GM12878 (cell line): Measurements from ENCODE around the gene EIF4B. TPM values are rescaled to one million over a fixed set of nuclear protein-coding genes. Genes with fewer than 3 reads are reported as not detected.

Experiments
- ETV6 ChIP-seq, 2 experiments: fragments of 450-650 bp in 1 of 2; IDR thresholded peaks in 1 of 2; conservative IDR thresholded peaks in 1 of 2; 2 replicates each; pipeline ENCODE4 v1.6.1; 2014; ENCODE audit warnings: antibody characterized with exemption in 1 of 2, borderline replicate concordance in 1 of 2, low read depth in 1 of 2, mild to moderate bottlenecking in 1 of 2, moderate library complexity in 1 of 2
- RELA ChIP-seq: fragments of 450-650 bp; IDR thresholded peaks from 2 replicates; pipeline ENCODE4 v1.8.0; 2014; ENCODE audit warnings: borderline replicate concordance; ENCODE audit not compliant: partially characterized antibody
- SP1 ChIP-seq: IDR thresholded peaks from one replicate; pipeline ENCODE4 v1.6.1; 2011; ENCODE audit warnings: low read depth, low read length
- STAT3 ChIP-seq: IDR thresholded peaks from 2 replicates; pipeline ENCODE4 v1.6.1; 2011; ENCODE audit warnings: low read depth, low read length, improper control_type of control experiment
- TBL1XR1 ChIP-seq: IDR thresholded peaks from 2 replicates; pipeline ENCODE4 v1.6.1; 2012; ENCODE audit warnings: low read depth, low read length, improper control_type of control experiment
- TCF12 ChIP-seq: IDR thresholded peaks from 2 replicates; pipeline ENCODE4 v1.6.1; 2011; ENCODE audit warnings: low read depth, mild to moderate bottlenecking, low read length
- TCF7 ChIP-seq: IDR thresholded peaks from 2 replicates; pipeline ENCODE4 v1.6.1; 2014; ENCODE audit warnings: antibody characterized with exemption, borderline replicate concordance
- YY1 ChIP-seq: IDR thresholded peaks from 2 replicates; pipeline ENCODE4 v1.6.1; 2011; ENCODE audit warnings: low read depth, mild to moderate bottlenecking, low read length
- ZBTB33 ChIP-seq: fragments of 450-650 bp; IDR thresholded peaks from 2 replicates; pipeline ENCODE4 v1.6.1; 2017; ENCODE audit warnings: mild to moderate bottlenecking
- ZZZ3 ChIP-seq: IDR thresholded peaks from 2 replicates; pipeline ENCODE4 v1.6.1; 2011; ENCODE audit warnings: low read depth; ENCODE audit not compliant: control insufficient read depth, insufficient read length
- polyA plus RNA-seq, 11 experiments: library from polyadenylated mRNA; depleted of rRNA in 4 of 11; unstranded in 6 of 11; stranded (reverse) in 5 of 11; fragments of >200 nt; fragmentation: Nextera tagmentation in 4 of 11; fragmentation: Illumina TruSeq in 1 of 11; extraction: Ambion mirVana in 4 of 11; extraction: Trizol in 1 of 11; gene quantifications; 1 replicate in 1 of 11; 2 replicates in 10 of 11; pipeline versions ENCODE4 v1.2.1 to v1.2.3, GENCODE V29; 2011 to 2016; ENCODE audit warnings: inconsistent platforms in 2 of 11, missing spikeins in 2 of 11, low read depth in 1 of 11
- total RNA-seq, 4 experiments: library from RNA; depleted of rRNA in 3 of 4; stranded (reverse); fragments of >200 nt in 3 of 4; fragmentation: Illumina TruSeq in 1 of 4; extraction: Trizol in 1 of 4; gene quantifications; 2 replicates each; pipeline versions ENCODE4 v1.2.1 to v1.2.3, GENCODE V29; 2013 to 2021
- TF ChIP-seq, protein P1 (sequence below): IDR thresholded peaks from 2 replicates; pipeline ENCODE4 v1.6.1; 2011; ENCODE audit warnings: borderline replicate concordance, low read depth, mild to moderate bottlenecking, moderate library complexity, low read length; ENCODE audit not compliant: insufficient read depth, poor library complexity, severe bottlenecking
- TF ChIP-seq, protein P2 (sequence below): fragments of 150-350 bp; IDR thresholded peaks from 2 replicates; pipeline ENCODE4 v1.6.1; 2016; ENCODE audit warnings: low read depth, low read length

The EIF4B gene
- total and polyA plus RNA-seq, 10 of the 15 experiments (the other 5 are each of a cell fraction or from before 2014, with no cell fraction given), result 123 to 752 (median 431) TPM

DNA sequence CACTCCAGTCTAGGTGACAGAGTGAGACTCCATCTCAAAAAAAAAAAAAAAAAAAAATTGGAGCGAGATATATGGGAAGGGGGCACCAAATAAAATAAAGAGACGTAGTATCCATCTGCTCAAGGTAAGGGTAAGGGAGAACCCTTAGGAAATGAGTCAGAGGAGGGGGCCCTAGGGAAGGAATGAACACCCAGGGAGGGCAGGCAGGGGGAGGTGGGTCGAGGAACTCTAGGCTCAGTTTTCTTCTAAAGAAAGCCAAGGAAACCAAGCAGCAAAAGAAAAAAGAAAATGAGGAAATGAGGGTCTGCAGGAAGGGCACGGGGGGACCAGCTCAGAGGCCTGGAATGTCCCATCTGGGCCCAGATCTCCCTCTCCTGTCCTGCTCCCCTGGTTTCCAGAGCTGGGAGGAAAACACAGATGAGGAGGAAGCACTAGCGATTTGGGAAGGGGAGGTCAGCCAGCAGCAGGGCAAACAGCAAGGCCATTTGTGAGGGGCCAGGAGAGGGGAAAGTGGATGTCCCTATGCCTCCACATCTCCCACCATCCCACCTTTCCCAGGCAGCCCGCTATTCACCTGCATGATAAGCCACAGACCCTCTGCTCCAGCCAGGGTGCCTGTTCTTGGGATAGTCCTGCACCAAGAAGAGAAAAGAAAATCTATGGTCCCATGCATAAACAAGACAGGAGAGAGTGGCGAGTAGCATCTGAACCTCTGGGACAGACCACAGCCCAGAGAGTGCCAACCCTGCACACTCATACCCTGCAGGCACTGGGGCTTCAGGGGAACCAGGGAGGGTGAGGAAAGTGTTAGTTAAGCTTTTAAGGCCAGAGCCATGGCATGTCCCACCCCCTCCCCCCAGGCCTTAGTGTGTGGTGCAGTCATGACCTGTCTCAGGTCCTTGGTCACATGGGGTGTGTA, 61.1 kb downstream of the EIF4B start (continued):
- TF ChIP-seq, protein P1, sequence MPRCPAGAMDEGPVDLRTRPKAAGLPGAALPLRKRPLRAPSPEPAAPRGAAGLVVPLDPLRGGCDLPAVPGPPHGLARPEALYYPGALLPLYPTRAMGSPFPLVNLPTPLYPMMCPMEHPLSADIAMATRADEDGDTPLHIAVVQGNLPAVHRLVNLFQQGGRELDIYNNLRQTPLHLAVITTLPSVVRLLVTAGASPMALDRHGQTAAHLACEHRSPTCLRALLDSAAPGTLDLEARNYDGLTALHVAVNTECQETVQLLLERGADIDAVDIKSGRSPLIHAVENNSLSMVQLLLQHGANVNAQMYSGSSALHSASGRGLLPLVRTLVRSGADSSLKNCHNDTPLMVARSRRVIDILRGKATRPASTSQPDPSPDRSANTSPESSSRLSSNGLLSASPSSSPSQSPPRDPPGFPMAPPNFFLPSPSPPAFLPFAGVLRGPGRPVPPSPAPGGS, result no peak
- TF ChIP-seq RELA (no peak), ZBTB33 (no peak), TCF12 (no peak), SP1 (no peak), ETV6 (conservative IDR thresholded peaks at IDR 0.05 in 1 of 2, IDR thresholded peaks at IDR 0.05 in 1 of 2; ENCODE audit: borderline replicate concordance in 1 of 2, low read depth in 1 of 2) (no peak), ZZZ3 (no peak), STAT3 (no peak), YY1 (no peak), TBL1XR1 (no peak), TCF7 (no peak)
- TF ChIP-seq, protein P2, sequence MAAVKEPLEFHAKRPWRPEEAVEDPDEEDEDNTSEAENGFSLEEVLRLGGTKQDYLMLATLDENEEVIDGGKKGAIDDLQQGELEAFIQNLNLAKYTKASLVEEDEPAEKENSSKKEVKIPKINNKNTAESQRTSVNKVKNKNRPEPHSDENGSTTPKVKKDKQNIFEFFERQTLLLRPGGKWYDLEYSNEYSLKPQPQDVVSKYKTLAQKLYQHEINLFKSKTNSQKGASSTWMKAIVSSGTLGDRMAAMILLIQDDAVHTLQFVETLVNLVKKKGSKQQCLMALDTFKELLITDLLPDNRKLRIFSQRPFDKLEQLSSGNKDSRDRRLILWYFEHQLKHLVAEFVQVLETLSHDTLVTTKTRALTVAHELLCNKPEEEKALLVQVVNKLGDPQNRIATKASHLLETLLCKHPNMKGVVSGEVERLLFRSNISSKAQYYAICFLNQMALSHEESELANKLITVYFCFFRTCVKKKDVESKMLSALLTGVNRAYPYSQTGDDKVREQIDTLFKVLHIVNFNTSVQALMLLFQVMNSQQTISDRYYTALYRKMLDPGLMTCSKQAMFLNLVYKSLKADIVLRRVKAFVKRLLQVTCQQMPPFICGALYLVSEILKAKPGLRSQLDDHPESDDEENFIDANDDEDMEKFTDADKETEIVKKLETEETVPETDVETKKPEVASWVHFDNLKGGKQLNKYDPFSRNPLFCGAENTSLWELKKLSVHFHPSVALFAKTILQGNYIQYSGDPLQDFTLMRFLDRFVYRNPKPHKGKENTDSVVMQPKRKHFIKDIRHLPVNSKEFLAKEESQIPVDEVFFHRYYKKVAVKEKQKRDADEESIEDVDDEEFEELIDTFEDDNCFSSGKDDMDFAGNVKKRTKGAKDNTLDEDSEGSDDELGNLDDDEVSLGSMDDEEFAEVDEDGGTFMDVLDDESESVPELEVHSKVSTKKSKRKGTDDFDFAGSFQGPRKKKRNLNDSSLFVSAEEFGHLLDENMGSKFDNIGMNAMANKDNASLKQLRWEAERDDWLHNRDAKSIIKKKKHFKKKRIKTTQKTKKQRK, result no peak
